Measurements from ENCODE around the gene RGS9.
"Not testable (repeated sequence)": the region's sequence is repeated elsewhere in the genome, so short reads cannot be mapped to it uniquely, and the experiment has no call there.

Gene RGS9

GRCh38 chr17:65185062-65185461 is 47.9 kb downstream of the RGS9 start:
- no peak for DNase-seq

- no peak for DNase-seq
Observed at GRCh38 chr17:65185668-65186382, 48.7 kb downstream of the RGS9 start.

- no peak for DNase-seq
Observed at GRCh38 chr17:65190467-65191097, 53.4 kb downstream of the RGS9 start.

GRCh38 chr17:65191811-65192740 is 54.9 kb downstream of the RGS9 start:
- no peak for DNase-seq

GRCh38 chr17:65193305-65193704 is 56.1 kb downstream of the RGS9 start:
- no peak for DNase-seq

GRCh38 chr17:65193716-65194293 is 56.6 kb downstream of the RGS9 start:
- no peak for DNase-seq

GRCh38 chr17:65194670-65195334 is 57.6 kb downstream of the RGS9 start:
- no peak for DNase-seq

- DNase-seq: no peak
Observed at GRCh38 chr17:65195716-65196115, 58.5 kb downstream of the RGS9 start.

- no peak for DNase-seq
Observed at GRCh38 chr17:65196617-65197016, 59.4 kb downstream of the RGS9 start.

- DNase-seq: no peak
Observed at GRCh38 chr17:65197201-65197600, 60.0 kb downstream of the RGS9 start.

GRCh38 chr17:65198653-65199382 is 61.6 kb downstream of the RGS9 start:
- no peak for DNase-seq

- DNase-seq: no peak
Observed at GRCh38 chr17:65201331-65201730, 64.2 kb downstream of the RGS9 start.

GRCh38 chr17:65202844-65203571 is 65.8 kb downstream of the RGS9 start:
- DNase-seq: no peak

GRCh38 chr17:65204001-65204400 is 66.8 kb downstream of the RGS9 start:
- no peak for DNase-seq

GRCh38 chr17:65205655-65206054 is 68.5 kb downstream of the RGS9 start:
- DNase-seq: no peak

GRCh38 chr17:65207448-65207847 is 70.3 kb downstream of the RGS9 start:
- DNase-seq: not testable (repeated sequence)

- DNase-seq: no peak
Observed at GRCh38 chr17:65208717-65209116, 71.5 kb downstream of the RGS9 start.

- no peak for DNase-seq
Observed at GRCh38 chr17:65218261-65218660, 81.1 kb downstream of the RGS9 start.

- DNase-seq: no peak
Observed at GRCh38 chr17:65219124-65219523, 82.0 kb downstream of the RGS9 start.

- no peak for DNase-seq
Observed at GRCh38 chr17:65219707-65220106, 82.5 kb downstream of the RGS9 start.

- no peak for DNase-seq
Observed at GRCh38 chr17:65220732-65221131, 83.6 kb downstream of the RGS9 start.

All from CD4-positive, alpha-beta T cell treated with Interleukin-15 for 1 hour (primary cell).